T-cell (primary cell): ENCODE results near the gene FAM156A. TPM values are rescaled to one million over a fixed set of nuclear protein-coding genes. Genes with fewer than 3 reads are reported as not detected.
A peak's percentile ranks its signal among the peaks of the same experiment; 100 is the strongest.
"Not testable (repeated sequence)": the region's sequence is repeated elsewhere in the genome, so short reads cannot be mapped to it uniquely, and the experiment has no call there.

ENCODE experiments used
- ATAC-seq, 4 experiments: fragments of 200-7000 bp in 3 of 4; fragments of 150-1000 bp in 1 of 4; cut with Tn5 transposase; replicated peaks in 1 of 4; 1 replicate in 3 of 4; 2 replicates in 1 of 4; pipeline ENCODE4 v1.10.0; 2021; ENCODE audit warnings: moderate library complexity in 3 of 4, mild to moderate bottlenecking in 2 of 4, moderate number of reproducible peaks in 1 of 4
- CTCF ChIA-PET, 2 donors: fragments of 300-600 bp; sonication (Branson Sonifier 250); formaldehyde crosslinking; loops; one replicate each; lab custom pipeline; 2022; ENCODE audit warnings: antibody characterized with exemption in 2 of 2; lab: Charles Lee
- POLR2A ChIA-PET, 2 donors: fragments of 300-600 bp; sonication (Branson Sonifier 250); formaldehyde crosslinking; loops; one replicate each; lab custom pipeline; 2022; ENCODE audit warnings: antibody characterized with exemption in 2 of 2; lab: Charles Lee
- DNase-seq, 35 experiments: peaks; one replicate each; pipeline versions ENCODE4 v3.0.0 to v3.0.0-alpha.2; 2013 to 2023
- H3K27ac ChIP-seq: one replicate; pipeline ENCODE4 v1.5.1; 2013; ENCODE audit warnings: low read length
- H3K27me3 ChIP-seq, 2 experiments: replicated peaks in 1 of 2; 1 replicate in 1 of 2; 2 replicates in 1 of 2; pipeline versions ENCODE4 v1.6.1 to v1.7.0; 2013; ENCODE audit warnings: low read length in 1 of 2, mixed read lengths in 1 of 2; ENCODE audit not compliant: control insufficient read depth in 2 of 2, insufficient read depth in 2 of 2; ENCODE audit errors: extremely low read depth in 1 of 2
- H3K36me3 ChIP-seq, 2 donors: 1 replicate in 1 of 2; 2 replicates in 1 of 2; pipeline versions ENCODE4 v1.6.1 to v1.7.0; 2013; ENCODE audit warnings: low read length in 1 of 2; ENCODE audit not compliant: control insufficient read depth in 2 of 2, insufficient read depth in 1 of 2; ENCODE audit errors: extremely low read depth in 1 of 2
- H3K4me1 ChIP-seq, 2 experiments: 1 replicate in 1 of 2; 2 replicates in 1 of 2; pipeline versions ENCODE4 v1.6.1 to v1.7.0; 2013; ENCODE audit warnings: low read length in 2 of 2, mixed read lengths in 1 of 2; ENCODE audit not compliant: insufficient read depth in 2 of 2, control insufficient read depth in 1 of 2; ENCODE audit errors: extremely low read depth in 1 of 2
- H3K4me3 ChIP-seq, 2 donors: 1 replicate in 1 of 2; 2 replicates in 1 of 2; pipeline versions ENCODE4 v1.5.1 to v1.7.0; 2013; ENCODE audit warnings: mild to moderate bottlenecking in 2 of 2, low read length in 1 of 2, moderate library complexity in 1 of 2; ENCODE audit not compliant: control insufficient read depth in 1 of 2; ENCODE audit errors: extremely low read depth in 1 of 2
- H3K9me3 ChIP-seq: 2 replicates; pipeline ENCODE4 v1.7.0; 2013
- H3K27ac Mint-ChIP-seq, 2 donors: one replicate each; pipeline ENCODE4 v1.8.0; 2020 to 2021; ENCODE audit warnings: mild to moderate bottlenecking in 2 of 2, mixed read lengths in 2 of 2
- H3K27me3 Mint-ChIP-seq, 2 donors: one replicate each; pipeline ENCODE4 v1.8.0; 2021 to 2022; ENCODE audit warnings: mixed read lengths in 2 of 2
- H3K36me3 Mint-ChIP-seq: one replicate; pipeline ENCODE4 v1.8.0; 2021; ENCODE audit warnings: mixed read lengths
- H3K4me1 Mint-ChIP-seq, 3 donors: one replicate each; pipeline ENCODE4 v1.8.0; 2020 to 2022; ENCODE audit warnings: mixed read lengths in 3 of 3, mild to moderate bottlenecking in 1 of 3
- H3K4me3 Mint-ChIP-seq, 3 donors: one replicate each; pipeline ENCODE4 v1.8.0; 2020 to 2022; ENCODE audit warnings: mild to moderate bottlenecking in 3 of 3, mixed read lengths in 3 of 3, moderate library complexity in 3 of 3
- H3K9me3 Mint-ChIP-seq, 3 donors: one replicate each; pipeline ENCODE4 v1.8.0; 2020 to 2022; ENCODE audit warnings: mixed read lengths in 3 of 3
- WGBS: methylation state at CpG from one replicate; pipeline ENCODE4 v1.1.5; 2013; ENCODE audit warnings: missing lambda C conversion rate; ENCODE audit not compliant: insufficient coverage; 5-methylcytosine and 5-hydroxymethylcytosine counted together
- total RNA-seq, 35 experiments: library from RNA in 6 of 35; stranded (reverse) in 6 of 35; fragments of 120-200 nt in 1 of 35; gene quantifications; one replicate each; pipeline versions ENCODE4 v1.2.1 to v1.2.4 and lab custom pipeline; 2013 to 2026

Gene FAM156A
- total RNA-seq, 5 donors from 2014 or later (not counting 1 experiment from before 2014, with no cell fraction given): 16.5 to 23.0 (median 17.8) TPM

DNA sequence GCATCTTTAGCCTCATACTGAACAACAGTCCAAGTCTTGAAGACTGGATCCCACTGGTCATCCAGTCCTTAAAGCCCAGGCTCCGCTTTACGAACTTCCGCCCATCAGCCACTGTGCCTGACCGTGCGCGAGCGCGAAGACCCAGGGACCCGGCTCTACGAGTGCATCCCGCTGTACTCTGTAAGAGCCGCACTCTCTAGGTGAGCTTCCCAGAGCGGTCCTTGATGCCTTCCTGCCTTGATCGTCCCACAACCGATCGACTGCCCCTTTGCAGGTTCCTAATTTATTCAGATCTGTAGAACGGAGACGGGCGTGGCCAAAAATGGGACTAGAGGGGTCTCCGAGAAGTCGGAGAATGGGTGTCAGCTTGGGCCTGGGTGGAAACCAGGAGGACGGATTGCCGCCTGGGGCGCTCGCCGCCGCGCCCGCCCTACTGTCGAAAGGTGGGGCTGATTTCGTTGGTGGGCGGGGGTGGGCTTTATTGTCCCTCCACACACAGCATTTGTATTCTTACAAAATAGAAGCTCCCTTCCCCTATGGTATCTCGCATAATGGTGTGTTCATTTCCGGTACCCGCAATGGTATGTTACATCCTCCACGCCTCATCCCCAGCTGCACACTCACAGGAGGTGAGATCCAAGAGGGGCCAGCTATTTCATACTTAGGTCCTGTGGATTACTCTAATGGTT lies 42.3 kb upstream of the FAM156A start:
- no peak overlapping the region for H3K27ac ChIP-seq
- peak overlapping the region; percentile 31 to 60 (median 43) for H3K4me3 Mint-ChIP-seq
- ATAC-seq: peak; percentile 43 to 75 (median 59)

GRCh38 chrX:52995987-52996331 lies 37.6 kb upstream of the FAM156A start:
- H3K27ac Mint-ChIP-seq: peak overlapping the region; percentile 98 to 99
- peak overlapping the region; percentile 89 to 92 (median 89) for H3K4me3 Mint-ChIP-seq
- H3K4me3 ChIP-seq: peak overlapping the region; percentile 79 to 83
- no peaks in the 10 kb centered on the region for H3K9me3 ChIP-seq
- no CpG with 5 or more reads among the region's 4 CpGs for WGBS
- ATAC-seq: no peak
- DNase-seq: no peak
- H3K27ac ChIP-seq: peak overlapping the region; percentile 95
- H3K9me3 Mint-ChIP-seq: no peaks in the 10 kb centered on the region
- H3K27me3 ChIP-seq: peaks cover 0 to 16% of the 10 kb centered on the region in 2 experiments
- POLR2A ChIA-PET: interaction anchor here (0.5 to 1.6 kb wide), 4 partner anchors 61 to 1471 kb away, joined by 3 to 10 read pairs (median 5); partner anchors contain the start of gene TSPYL2 (in 1 of the 2)
- H3K36me3 ChIP-seq: no peaks in the 10 kb centered on the region
- no peaks in the 10 kb centered on the region for H3K36me3 Mint-ChIP-seq
- H3K4me1 ChIP-seq: peaks cover 4 to 26% of the 10 kb centered on the region in 2 experiments
- CTCF ChIA-PET: interaction anchor here in 1 of 2 donors (0.8 to 1.5 kb wide), 5 partner anchors 10 to 1355 kb away, joined by 3 to 5 read pairs (median 4); no protein-coding TSS in a partner anchor
- H3K4me1 Mint-ChIP-seq: peaks cover 13 to 24% (median 16%) of the 10 kb centered on the region in 3 donors
- H3K27me3 Mint-ChIP-seq: peaks cover 2 to 19% of the 10 kb centered on the region in 2 donors

More for the DNA sequence above, 42.3 kb upstream of the FAM156A start:
- Mint-ChIP-seq H3K36me3 (no peaks in the 10 kb centered on the region), H3K9me3 (no peaks in the 10 kb centered on the region), H3K27me3 (peaks cover 10 to 44% of the 10 kb centered on the region in 2 donors), H3K27ac (no peak overlapping the region), H3K4me1 (peaks cover 3 to 9% (median 6%) of the 10 kb centered on the region in 3 donors)
- 40% methylated on average over 1 of the region's 36 CpGs for WGBS
- Histone ChIP-seq H3K36me3 (no peaks in the 10 kb centered on the region), H3K27me3 (peaks cover 0 to 23% of the 10 kb centered on the region in 2 experiments), H3K4me3 (peak overlapping the region in 1 of 2 donors; percentile 17), H3K9me3 (no peaks in the 10 kb centered on the region), H3K4me1 (peaks cover 0 to 13% of the 10 kb centered on the region in 2 experiments)
- peak in 2 of 35 experiments; percentile 0 to 9 for DNase-seq
- CTCF ChIA-PET: no interaction called here
- POLR2A ChIA-PET: interaction anchor here in 1 of 2 donors (0.5 to 0.6 kb wide), 2 partner anchors 293 to 331 kb away, joined by 3 to 6 read pairs; no protein-coding TSS in a partner anchor

DNA sequence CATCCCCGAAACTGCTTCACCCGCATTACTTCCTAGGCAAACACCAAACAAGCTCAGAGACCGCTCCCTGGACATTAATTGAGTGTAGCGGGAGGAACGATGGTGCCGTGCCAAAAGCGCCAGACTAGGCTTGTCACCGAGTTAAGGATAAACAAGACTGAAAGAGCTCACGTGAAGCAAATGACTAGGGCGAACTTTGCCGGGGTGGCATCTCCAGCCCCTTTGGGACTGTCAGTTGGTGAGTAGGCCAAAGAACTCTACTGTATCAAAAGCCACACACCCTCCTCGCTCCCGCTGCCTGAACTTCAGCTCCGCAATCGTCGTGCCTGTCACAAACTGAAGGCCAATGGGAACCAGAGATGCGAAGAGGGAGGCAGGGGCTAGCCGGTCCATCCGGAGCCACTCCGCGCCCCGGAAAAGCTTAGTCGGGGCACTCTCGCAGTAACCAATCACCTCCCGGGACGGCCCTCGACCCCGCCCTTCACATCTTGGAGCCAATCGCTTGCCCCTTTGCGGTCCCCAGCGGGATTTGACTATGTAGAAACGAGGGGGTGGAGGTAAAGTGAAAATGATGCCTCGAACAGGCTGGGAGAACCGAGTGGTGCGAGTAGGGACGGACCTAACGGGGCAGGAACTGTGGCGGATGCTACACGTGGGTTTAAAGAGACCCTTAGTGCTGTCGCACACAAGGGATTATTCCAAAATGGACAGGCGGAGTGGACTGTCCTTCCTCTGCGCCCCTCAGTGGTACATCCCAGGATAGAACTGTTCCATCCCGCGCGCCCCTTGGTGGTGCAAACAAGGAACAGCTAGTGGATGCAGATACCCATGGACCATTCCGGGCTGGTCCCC lies 37.0 kb upstream of the FAM156A start:
- H3K27me3 Mint-ChIP-seq: peaks cover 0 to 17% of the 10 kb centered on the region in 2 donors
- Histone ChIP-seq H3K27me3 (peaks cover 0 to 10% of the 10 kb centered on the region in 2 experiments), H3K4me3 (peak overlapping the region; percentile 79 to 83), H3K4me1 (peaks cover 4 to 24% of the 10 kb centered on the region in 2 experiments), H3K9me3 (no peaks in the 10 kb centered on the region), H3K27ac (peak overlapping the region; percentile 95), H3K36me3 (no peaks in the 10 kb centered on the region)
- peak; percentile 75 to 94 (median 90) for DNase-seq
- WGBS: 0% methylated on average over 17 of the region's 46 CpGs
- H3K36me3 Mint-ChIP-seq: no peaks in the 10 kb centered on the region
- POLR2A ChIA-PET: interaction anchor here (0.5 to 1.6 kb wide), 4 partner anchors 60 to 1472 kb away, joined by 3 to 10 read pairs (median 5); partner anchors contain the start of gene TSPYL2 (in 1 of the 2)
- H3K4me1 Mint-ChIP-seq: peaks cover 14 to 27% (median 16%) of the 10 kb centered on the region in 3 donors
- H3K4me3 Mint-ChIP-seq: peak overlapping the region; percentile 89 to 92 (median 89)
- peak overlapping the region; percentile 98 to 99 for H3K27ac Mint-ChIP-seq
- ATAC-seq: peak; percentile 96 to 97 (median 96)
- CTCF ChIA-PET: interaction anchor here in 1 of 2 donors (0.5 to 1.5 kb wide), 6 partner anchors 9 to 1354 kb away, joined by 3 to 5 read pairs (median 4); no protein-coding TSS in a partner anchor
- H3K9me3 Mint-ChIP-seq: no peaks in the 10 kb centered on the region

- Histone ChIP-seq H3K9me3 (no peaks in the 10 kb centered on the region), H3K36me3 (no peaks in the 10 kb centered on the region), H3K27ac (no peak overlapping the region), H3K4me3 (no peak overlapping the region), H3K4me1 (peaks cover 4 to 24% of the 10 kb centered on the region in 2 experiments), H3K27me3 (no peaks in the 10 kb centered on the region)
- Mint-ChIP-seq H3K27me3 (peaks cover 0 to 8% of the 10 kb centered on the region in 2 donors), H3K27ac (no peak overlapping the region), H3K4me1 (peaks cover 23 to 34% (median 24%) of the 10 kb centered on the region in 3 donors), H3K9me3 (no peaks in the 10 kb centered on the region), H3K4me3 (no peak overlapping the region), H3K36me3 (no peaks in the 10 kb centered on the region)
- no peak for DNase-seq
- ChIA-PET CTCF (no interaction called here), POLR2A (no interaction called here)
- no peak for ATAC-seq
- WGBS: 80% methylated on average over 2 of the region's 5 CpGs
Measured at GRCh38 chrX:52990848-52991247, 32.5 kb upstream of the FAM156A start.

- H3K36me3 ChIP-seq, H3K9me3 ChIP-seq, H3K36me3 Mint-ChIP-seq, H3K4me3 Mint-ChIP-seq, POLR2A ChIA-PET, H3K4me3 ChIP-seq, H3K27ac ChIP-seq, H3K27me3 ChIP-seq, H3K9me3 Mint-ChIP-seq, H3K27me3 Mint-ChIP-seq: not testable (repeated sequence)
- H3K4me1 ChIP-seq: peaks cover 4 to 23% of the 10 kb centered on the region in 2 experiments
- CTCF ChIA-PET: interaction anchor here in 1 of 2 donors (1.0 kb wide), 1 partner anchor 13 kb away, joined by 4 read pairs; no protein-coding TSS in a partner anchor
- Mint-ChIP-seq H3K4me1 (peaks cover 23 to 31% (median 23%) of the 10 kb centered on the region in 3 donors), H3K27ac (peak overlapping the region; percentile 46 to 77)
- ATAC-seq: peak; percentile 63 to 75 (median 71)
- WGBS: no CpG with 5 or more reads among the region's 7 CpGs
- peak in 33 of 35 experiments; percentile 4 to 68 (median 38) for DNase-seq
Measured at GRCh38 chrX:52990011-52990631, 31.8 kb upstream of the FAM156A start.
